Omental fat pad (tissue), 4 donors: ENCODE results near the gene MESD. TPM values are rescaled to one million over a fixed set of nuclear protein-coding genes. Genes with fewer than 3 reads are reported as not detected.

ENCODE experiments used
- ATAC-seq: fragments of 150-250 bp; one replicate; pipeline ENCODE4 v1.9.1; 2016; ENCODE audit warnings: mild to moderate bottlenecking, moderate library complexity; ENCODE audit not compliant: low FRiP score
- DNase-seq: peaks from one replicate; pipeline ENCODE4 v3.0.0-alpha.2; 2019; ENCODE audit warnings: low spot score
- CTCF ChIP-seq, 3 donors: fragments of 450-650 bp; IDR thresholded peaks; one replicate each; pipeline ENCODE4 v1.5.1; 2016 to 2017; ENCODE audit warnings: antibody characterized with exemption in 3 of 3, mild to moderate bottlenecking in 3 of 3, moderate library complexity in 2 of 3
- total RNA-seq, 4 donors: library from RNA; depleted of rRNA; stranded (reverse); fragments of >200 nt; gene quantifications; one replicate each; pipeline ENCODE4 v1.1.0, GENCODE V29; 2016

MESD gene
- total RNA-seq, 4 donors from 2014 or later, result 19.5 to 26.1 (median 22.6) TPM

DNA sequence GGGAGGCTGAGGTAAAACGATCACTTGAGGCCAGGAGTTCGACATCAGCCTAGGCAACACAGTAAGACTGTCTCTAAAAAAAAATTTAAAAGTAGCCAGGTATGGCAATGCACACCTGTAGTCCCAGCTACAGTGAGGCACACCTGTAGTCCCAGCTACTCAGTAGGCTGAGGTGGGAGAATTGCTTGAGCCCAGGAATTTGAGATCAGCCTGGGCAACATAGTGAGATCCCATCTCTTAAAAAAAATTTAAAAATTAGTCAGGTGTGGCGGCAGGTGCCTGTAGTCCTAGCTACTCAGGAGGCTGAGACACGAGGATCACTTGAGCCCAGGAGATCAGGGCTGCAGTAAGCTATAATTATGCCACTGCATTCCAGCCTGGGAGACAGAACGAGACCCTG is 6.8 kb downstream of the MESD start:
- TF ChIP-seq CTCF (IDR thresholded peaks at IDR 0.05), result no peak
- ATAC-seq (no peak), DNase-seq (no peak)

- TF ChIP-seq CTCF (IDR thresholded peaks at IDR 0.05), result no peak
- no peak for ATAC-seq
- no peak for DNase-seq
Observed at GRCh38 chr15:80982205-80982604, 7.4 kb downstream of the MESD start.

DNA sequence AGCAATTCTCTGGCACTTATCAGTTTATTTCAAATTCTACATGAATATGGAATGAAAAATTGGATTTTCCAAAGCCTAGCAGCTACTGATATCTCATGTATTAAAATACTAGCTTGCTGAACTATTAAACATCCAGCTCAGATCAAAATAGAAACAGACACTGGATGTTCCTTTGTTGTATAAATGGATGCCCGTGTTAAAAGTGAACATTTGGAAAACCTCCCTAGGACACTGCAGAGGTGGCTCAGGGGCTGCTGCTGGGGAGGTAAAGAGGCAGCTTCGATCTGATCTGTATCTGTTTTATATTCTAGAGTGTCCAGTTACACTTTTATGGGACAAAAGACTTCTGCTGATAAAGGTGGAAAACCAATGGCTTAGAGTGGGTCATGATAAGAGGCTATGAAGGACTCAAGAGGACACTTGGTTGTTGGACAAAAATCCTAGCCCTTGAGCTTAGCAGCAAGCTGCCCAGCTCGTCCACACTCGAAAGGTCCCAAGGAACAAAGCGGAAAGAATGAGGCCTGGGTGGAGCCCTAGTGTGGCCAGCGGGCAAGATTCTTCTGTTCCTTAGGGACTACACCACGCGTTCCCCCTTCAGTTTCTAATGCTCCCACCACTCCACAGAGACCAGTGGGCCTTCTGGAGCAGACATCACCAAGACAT is 9.9 kb downstream of the MESD start:
- DNase-seq (no peak), ATAC-seq (no peak)
- TF ChIP-seq CTCF (IDR thresholded peaks at IDR 0.05), result no peak

- no peak for TF ChIP-seq CTCF (IDR thresholded peaks at IDR 0.05)
- no peak for DNase-seq
- ATAC-seq, result no peak
Observed at GRCh38 chr15:80978685-80979329, 10.8 kb downstream of the MESD start.

DNA sequence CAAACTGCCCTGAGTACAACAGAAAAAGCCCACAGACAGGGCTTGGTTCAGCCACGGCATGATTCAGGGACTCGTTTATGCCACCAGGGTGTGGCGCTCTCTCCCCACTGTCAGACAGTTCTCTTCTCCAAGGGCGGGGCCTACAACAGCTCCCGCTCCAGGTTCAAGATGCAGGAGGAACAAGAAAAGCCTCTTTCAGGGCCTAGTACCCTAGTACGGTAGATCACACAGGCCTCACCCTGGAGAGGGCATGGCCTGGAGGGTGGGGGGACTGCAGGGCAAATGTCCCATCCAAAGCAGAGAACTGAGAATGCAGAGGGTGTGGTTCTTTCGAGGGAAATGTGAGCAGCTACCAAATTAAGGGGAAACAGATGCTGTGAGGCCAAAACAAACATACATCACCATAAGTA is 12.0 kb downstream of the MESD start:
- no peak for ATAC-seq
- no peak for DNase-seq
- no peak for TF ChIP-seq CTCF (IDR thresholded peaks at IDR 0.05)

DNA sequence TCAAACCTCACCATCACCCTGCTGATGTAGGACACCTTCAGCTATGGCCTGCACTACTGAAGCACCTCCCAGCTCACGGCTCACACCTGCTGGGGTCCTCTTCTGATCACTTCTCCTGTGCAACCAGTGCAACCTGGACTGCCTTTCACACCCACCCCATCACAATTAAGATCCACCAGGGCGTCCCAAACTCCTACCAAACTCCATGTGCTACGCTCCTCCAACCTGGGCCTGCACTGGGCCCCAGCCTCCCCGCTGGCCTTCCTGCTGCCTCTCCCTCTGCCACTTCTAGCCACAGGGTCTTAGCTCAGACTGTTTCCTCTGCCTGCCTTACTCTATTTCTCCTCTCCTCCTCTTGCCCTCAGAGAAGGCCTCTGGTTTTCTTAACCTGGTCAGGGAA is 12.8 kb downstream of the MESD start:
- ATAC-seq, result no peak
- no peak for TF ChIP-seq CTCF (IDR thresholded peaks at IDR 0.05)
- DNase-seq, result no peak

DNA sequence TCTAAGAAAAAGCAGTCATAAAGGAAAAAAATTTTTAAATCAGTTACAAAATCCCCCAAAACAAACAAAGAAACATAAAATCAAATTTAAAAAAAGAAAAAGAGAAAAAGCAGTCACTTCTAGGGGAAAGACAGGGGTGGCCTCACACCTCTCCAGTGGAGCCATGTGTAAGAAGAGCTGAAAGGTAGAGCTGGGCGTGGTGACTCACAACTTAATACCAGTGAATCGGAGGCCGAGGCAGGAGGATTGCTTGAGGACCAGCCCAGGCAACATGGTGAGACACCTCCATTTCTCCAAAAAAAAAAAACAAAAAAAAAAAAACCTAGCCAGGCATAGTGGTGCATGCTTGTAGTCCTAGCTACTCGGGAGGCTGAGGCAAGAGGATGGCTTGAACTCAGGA is 14.7 kb downstream of the MESD start:
- DNase-seq (no peak), ATAC-seq (no peak)
- TF ChIP-seq CTCF (IDR thresholded peaks at IDR 0.05), result no peak
